ENCODE data around the gene BFSP2. TPM values are rescaled to one million over a fixed set of nuclear protein-coding genes. Genes with fewer than 3 reads are reported as not detected.

Gene BFSP2
- total RNA-seq, 2 donors from 2014 or later, result not detected

- H3K36me3 ChIP-seq (replicated peaks in 1 of 2; ENCODE audit: insufficient read depth in 1 of 2, low read depth in 2 of 2), result no peaks in the 10 kb centered on the region
- no peaks in the 10 kb centered on the region for H3K9me3 ChIP-seq
- H3K4me1 ChIP-seq, result peaks cover 7% of the 10 kb centered on the region
- DNase-seq (peak in 2 of 4 donors; percentile 45 to 46), ATAC-seq (peak; percentile 33)
- no peak overlapping the region for H3K4me3 ChIP-seq
- no peaks in the 10 kb centered on the region for H3K27me3 ChIP-seq
- TF ChIP-seq CTCF (IDR thresholded peaks at IDR 0.05) (no peak), POLR2A (IDR thresholded peaks at IDR 0.05) (no peak)
- WGBS, 2 donors, result 41 to 45% methylated on average over 3 to 4 of the region's 4 CpGs
- H3K27ac ChIP-seq, result no peak overlapping the region
- intact Hi-C loops (cut with DNase I), result no loop called here
These were observed 87.3 kb downstream of the BFSP2 start for GRCh38 chr3:133487204-133487603.

GRCh38 chr3:133487920-133488540 lies 88.2 kb downstream of the BFSP2 start:
- DNase-seq (peak in 3 of 4 donors; percentile 29 to 44 (median 39)), ATAC-seq (no peak)
- H3K4me1 ChIP-seq, result peaks cover 7% of the 10 kb centered on the region
- no peaks in the 10 kb centered on the region for H3K36me3 ChIP-seq (replicated peaks in 1 of 2; ENCODE audit: insufficient read depth in 1 of 2, low read depth in 2 of 2)
- H3K27ac ChIP-seq, result no peak overlapping the region
- no peak overlapping the region for H3K4me3 ChIP-seq
- TF ChIP-seq CTCF (IDR thresholded peaks at IDR 0.05), result peak; percentile 12 to 67 (median 55)
- TF ChIP-seq POLR2A (IDR thresholded peaks at IDR 0.05), result no peak
- no peaks in the 10 kb centered on the region for H3K27me3 ChIP-seq
- intact Hi-C loops (cut with DNase I), result no loop called here
- H3K9me3 ChIP-seq, result no peaks in the 10 kb centered on the region
- 53 to 68% methylated on average over 1 of the region's 1 CpG for WGBS, 2 donors

- 40 to 55% methylated on average over 3 of the region's 3 CpGs for WGBS, 2 donors
- DNase-seq (peak in 3 of 4 donors; percentile 34 to 62 (median 62)), ATAC-seq (peak; percentile 83)
- TF ChIP-seq POLR2A (IDR thresholded peaks at IDR 0.05), result no peak
- no peak for TF ChIP-seq CTCF (IDR thresholded peaks at IDR 0.05)
- H3K36me3 ChIP-seq (replicated peaks in 1 of 2; ENCODE audit: insufficient read depth in 1 of 2, low read depth in 2 of 2), result no peaks in the 10 kb centered on the region
- peaks cover 7% of the 10 kb centered on the region for H3K4me1 ChIP-seq
- H3K9me3 ChIP-seq, result no peaks in the 10 kb centered on the region
- H3K4me3 ChIP-seq, result no peak overlapping the region
- peak overlapping the region in 1 of 4 donors; percentile 17 for H3K27ac ChIP-seq
- H3K27me3 ChIP-seq, result no peaks in the 10 kb centered on the region
- intact Hi-C loops (cut with DNase I), result no loop called here
These were observed 89.0 kb downstream of the BFSP2 start for GRCh38 chr3:133488785-133489367.

- WGBS, 2 donors, result 73 to 80% methylated on average over 2 to 5 of the region's 5 CpGs
- TF ChIP-seq CTCF (IDR thresholded peaks at IDR 0.05), result no peak
- TF ChIP-seq POLR2A (IDR thresholded peaks at IDR 0.05), result no peak
- DNase-seq, result no peak
- no peaks in the 10 kb centered on the region for H3K36me3 ChIP-seq (replicated peaks in 1 of 2; ENCODE audit: insufficient read depth in 1 of 2, low read depth in 2 of 2)
- H3K27ac ChIP-seq, result no peak overlapping the region
- no peak overlapping the region for H3K4me3 ChIP-seq
- H3K27me3 ChIP-seq, result no peaks in the 10 kb centered on the region
- ATAC-seq, result peak; percentile 5
- intact Hi-C loops (cut with DNase I), result no loop called here
- peaks cover 7% of the 10 kb centered on the region for H3K4me1 ChIP-seq
- H3K9me3 ChIP-seq, result no peaks in the 10 kb centered on the region
These were observed 89.7 kb downstream of the BFSP2 start for GRCh38 chr3:133489466-133490085.
